GM19023 (cell line): ENCODE measurements around the gene INTS4.
"Not testable (repeated sequence)": the region's sequence is repeated elsewhere in the genome, so short reads cannot be mapped to it uniquely, and the experiment has no call there.

Experiments used
- ATAC-seq: cut with Tn5 transposase; IDR thresholded peaks from one replicate; pipeline ENCODE4 v1.9.1; 2021; ENCODE audit warnings: mild to moderate bottlenecking, moderate library complexity; ENCODE audit not compliant: unreplicated experiment

INTS4 gene

GRCh38 chr11:78025378-78025777 is 30.9 kb upstream of the INTS4 start:
- no peak for ATAC-seq

DNA sequence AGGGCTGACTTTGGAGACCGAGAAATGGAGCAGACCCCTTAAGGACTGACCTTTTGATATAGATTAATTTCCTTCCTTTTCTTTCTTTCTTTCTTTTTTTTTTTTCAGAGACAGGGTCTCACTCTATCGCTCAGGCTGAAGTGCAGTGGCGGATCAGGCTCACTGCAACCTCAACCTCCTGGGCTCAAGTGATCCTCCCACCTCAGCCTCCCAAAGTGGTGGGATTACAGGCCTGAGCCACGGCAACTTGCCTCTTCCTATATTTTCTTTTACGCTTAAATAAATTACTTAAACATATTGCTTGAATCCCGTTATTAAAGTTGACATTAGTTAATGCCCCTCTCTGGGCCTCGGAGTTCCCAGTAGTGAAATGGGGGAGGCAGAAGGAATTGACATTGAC is 29.0 kb upstream of the INTS4 start:
- ATAC-seq = no peak

- no peak for ATAC-seq
These were observed 28.2 kb upstream of the INTS4 start, which contains the start of gene KCTD14 for GRCh38 chr11:78022397-78023396. Gene KCTD14, minus strand, starts transcription at chr11:78023276. Its CDS starts 27 bp downstream, at chr11:78023249.

DNA sequence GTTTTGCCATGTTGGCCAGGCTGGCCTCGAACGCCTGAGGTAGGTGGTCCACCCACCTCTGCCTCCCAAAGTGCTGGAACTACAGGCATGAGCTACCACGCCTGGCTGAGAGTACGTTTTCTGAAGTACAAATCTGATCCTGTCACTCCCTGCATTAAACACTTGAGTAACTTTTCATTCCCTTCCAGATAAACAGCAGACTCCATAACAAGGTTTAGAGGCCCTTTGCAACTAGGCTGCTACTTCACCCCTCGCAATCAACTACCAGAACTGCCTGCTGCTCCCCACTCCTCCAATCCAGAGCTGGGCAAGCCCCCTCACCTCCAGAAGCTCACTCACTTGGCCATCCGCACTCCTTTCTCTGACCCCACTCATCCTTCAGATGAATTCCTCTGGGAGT is 27.1 kb upstream of the INTS4 start:
- no peak for ATAC-seq

DNA sequence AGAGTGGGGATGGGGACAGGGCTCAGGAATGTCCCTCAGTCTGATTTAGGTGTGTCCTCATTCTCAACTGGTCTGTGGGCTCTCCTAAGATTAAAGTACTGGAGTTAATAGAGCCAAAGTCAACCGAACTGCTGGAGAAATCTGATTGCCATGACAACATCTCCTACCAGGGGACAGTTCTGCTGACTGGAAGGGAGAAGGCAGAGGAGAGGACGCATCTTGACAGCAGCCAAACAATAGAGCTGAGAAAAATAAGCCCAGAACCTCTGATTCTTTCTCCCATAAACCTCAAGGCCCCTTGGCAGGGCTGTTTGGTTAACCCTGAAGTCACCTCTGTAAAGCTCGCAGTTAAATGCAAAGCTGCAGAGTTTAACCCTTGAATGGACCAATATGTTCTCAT is 25.8 kb upstream of the INTS4 start:
- no peak for ATAC-seq

- ATAC-seq = no peak
These were observed 25.3 kb upstream of the INTS4 start for GRCh38 chr11:78019808-78020207.

DNA sequence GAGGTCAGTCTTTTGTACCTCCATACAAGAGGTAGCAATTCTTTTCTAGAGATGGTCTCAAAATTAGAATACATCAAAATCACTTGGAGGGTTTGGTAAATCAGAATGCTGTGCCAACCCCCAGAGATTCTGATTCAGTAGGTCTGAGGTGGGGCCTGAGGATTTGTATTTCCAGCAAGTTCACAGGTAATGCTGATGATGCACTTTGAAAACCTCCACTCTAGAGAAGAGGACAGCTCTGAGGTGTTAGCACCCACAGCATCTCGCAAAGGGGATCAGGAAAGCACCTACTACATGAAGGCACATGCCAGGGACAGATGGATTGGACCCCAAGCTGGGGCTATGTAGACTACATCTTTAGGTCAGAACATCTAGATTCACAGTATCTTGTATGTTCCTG is 21.4 kb upstream of the INTS4 start:
- ATAC-seq = no peak

DNA sequence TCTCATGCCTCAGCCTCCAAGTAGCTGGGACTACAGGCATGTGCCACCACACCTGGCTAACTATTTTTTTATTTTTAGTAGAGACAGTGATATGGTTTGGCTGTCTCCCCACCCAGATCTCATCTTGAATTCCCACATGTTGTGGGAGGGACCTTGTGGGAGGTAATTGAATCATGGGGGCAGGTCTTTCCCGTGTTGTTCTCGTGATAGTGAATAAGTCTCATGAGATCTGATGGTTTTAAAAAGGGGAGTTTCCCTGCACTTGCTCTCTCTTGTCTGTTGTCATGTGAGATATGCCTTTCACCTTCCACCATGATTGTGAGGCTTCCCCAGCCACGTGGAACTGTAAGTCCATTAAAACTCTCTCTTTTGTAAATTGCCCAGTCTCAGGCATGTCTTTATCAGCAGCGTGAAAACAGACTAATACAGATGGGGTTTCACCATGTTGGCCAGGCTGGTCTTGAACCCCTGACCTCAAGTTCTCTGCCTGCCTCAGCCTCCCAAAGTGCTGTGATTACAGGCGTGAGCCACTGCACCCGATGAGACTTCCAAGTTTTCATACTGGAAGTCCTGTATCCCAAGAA is 20.6 kb upstream of the INTS4 start:
- not testable (repeated sequence) for ATAC-seq

DNA sequence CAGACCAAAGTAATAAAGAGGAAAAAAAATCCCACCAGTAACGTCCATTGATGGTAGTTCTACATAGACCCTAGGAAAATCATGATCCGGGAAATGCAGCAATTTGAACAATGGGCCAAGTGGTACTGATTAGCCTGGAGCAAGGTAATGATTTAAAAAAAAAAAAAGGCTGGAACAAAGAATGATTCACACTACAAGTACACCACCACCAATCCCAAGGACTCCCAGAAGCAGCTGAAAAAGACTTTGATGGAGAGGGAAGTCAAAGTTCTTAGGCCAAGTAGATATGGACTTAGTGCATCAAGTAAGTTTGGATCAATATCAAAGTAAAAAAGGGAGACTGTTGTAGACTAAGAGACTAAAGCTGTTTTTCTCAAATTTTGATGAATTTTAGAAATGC is 16.8 kb upstream of the INTS4 start:
- ATAC-seq = no peak

DNA sequence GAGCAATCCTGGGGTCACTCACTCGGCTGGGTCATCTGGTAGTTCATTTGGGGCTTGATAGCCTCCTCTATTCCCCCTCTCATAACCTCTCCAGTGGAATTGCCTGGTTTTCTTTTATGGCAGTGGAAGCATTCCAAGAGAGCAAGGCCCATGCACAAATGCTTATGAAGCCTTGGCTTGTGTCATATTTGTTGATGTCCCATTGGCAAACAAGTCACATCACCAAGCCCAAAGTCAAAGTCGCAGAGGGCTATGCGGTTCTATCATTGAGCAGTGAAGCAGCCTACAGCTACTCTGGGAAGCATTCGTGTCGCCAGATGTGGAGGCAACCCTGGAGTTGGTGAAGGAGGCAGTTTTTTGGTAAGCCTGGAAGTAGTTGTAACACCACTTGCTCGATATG is 16.3 kb upstream of the INTS4 start:
- no peak for ATAC-seq

DNA sequence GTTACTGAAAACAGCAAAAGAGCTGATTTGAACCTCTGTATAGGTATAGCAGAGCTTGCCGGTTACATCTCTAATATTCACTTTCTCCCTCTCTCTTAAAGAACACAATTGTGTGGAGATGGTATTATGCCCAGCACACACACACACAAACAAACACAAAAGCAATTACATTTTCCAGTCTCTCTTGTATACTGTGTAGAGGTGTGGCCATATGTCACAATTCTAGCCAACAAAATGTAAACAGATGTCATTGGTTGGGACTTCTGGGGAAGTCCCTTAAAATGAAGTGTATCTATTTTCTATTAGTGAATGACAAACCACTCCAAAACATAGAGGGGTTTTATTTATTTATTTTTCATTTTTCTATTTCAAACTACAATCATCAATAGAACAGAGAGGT is 15.8 kb upstream of the INTS4 start:
- ATAC-seq = no peak

DNA sequence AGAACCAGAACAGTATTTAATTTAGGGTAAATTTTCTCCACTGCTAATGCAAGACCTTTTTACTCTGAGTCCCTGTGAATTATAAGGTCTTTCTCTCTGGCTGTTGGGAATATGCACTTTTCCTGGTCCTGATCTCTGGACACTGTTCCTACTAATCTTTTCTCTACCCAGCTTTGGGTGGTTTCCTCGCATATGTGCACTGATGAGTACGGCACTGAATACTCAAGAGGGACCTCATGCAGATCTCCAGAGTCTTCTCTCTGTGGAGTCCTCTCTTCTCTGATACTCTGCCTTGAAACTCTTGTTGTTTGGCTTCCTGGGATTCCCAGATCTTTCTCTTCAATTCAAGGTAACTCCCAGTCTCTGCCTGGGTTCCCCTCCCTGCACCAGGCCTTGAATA is 14.6 kb upstream of the INTS4 start:
- no peak for ATAC-seq

GRCh38 chr11:78000193-78000592 is 5.7 kb upstream of the INTS4 start:
- peak; percentile 69 for ATAC-seq

DNA sequence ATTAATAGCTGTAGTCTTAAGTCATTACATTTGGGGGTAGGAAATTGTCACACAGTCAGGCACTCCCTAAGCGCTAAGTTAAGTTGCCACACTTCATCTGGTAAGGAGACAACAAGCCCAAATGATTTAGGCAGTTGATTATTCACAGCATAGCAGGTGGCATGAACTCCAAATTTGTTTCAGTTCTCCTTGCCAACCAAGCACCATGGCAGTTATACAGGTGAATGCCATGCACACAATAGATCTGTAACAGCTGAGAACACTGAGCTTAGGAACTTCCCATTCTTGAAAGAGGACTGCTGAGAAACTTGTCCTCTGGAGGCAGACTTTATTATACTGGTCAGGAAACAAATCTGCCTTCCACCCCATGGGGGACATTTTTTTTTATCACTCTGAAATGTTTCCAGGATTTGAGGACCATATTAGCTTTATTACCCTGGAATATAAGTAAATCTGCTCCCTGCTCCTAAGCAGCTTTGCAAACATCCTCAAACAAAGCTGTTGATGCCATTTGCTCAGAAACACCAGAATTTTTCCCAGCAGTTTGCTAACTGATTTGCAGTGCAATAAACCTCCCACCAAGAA is 5.1 kb upstream of the INTS4 start:
- ATAC-seq = no peak

DNA sequence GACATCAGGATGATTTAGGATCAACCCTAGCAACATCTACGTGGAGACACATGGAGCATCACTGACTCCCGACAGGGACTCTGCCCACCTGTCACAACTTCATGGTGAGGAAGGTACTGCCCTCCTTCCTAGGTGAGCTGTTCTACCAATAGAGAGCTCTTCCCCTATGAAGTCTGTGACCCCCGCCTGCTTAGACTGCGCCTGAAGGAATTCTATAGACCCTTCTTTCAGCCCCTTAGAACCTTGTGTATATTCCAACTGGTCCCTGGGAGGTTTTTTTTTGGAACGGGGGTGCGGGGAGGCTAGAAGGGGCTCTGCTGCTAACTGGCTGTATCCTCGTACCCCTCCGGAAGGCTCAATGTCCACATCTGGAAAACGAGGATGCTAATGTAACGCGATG is 566 bp downstream of the INTS4 start:
- ATAC-seq = no peak

DNA sequence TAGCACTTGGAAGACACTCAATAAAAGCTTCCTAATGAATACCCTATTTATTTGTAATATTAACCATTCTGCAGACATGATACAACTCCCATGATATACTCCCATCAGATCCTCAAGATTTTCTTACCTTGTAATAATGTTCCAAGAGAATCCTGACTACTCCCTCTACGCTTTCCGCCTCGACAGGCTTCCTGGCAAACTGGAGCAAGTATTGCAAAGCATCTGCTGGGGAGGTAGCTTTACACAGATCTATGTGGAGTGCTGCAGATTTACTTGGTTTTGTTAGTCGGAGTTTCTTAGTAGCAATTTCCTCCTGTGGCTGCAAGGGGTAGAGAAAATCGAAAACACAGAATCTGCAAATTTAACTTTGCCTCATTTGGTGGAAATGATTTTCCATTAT is 3.5 kb downstream of the INTS4 start:
- ATAC-seq = no peak

DNA sequence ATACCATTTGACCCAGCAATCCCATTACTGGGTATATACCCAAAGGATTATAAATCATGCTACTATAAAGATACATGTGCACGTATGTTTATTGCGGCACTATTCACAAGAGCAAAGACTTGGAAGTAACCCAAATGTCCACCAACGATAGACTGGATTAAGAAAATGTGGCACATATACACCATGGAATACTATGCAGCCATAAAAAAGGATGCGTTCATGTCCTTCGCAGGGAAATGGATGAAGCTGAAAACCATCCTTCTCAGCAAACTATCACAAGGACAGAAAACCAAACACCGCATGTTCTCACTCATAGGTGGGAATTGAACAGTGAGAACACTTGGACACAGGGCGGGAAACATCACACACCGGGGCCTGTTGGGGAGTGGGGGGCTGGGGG is 8.0 kb downstream of the INTS4 start:
- not testable (repeated sequence) for ATAC-seq

DNA sequence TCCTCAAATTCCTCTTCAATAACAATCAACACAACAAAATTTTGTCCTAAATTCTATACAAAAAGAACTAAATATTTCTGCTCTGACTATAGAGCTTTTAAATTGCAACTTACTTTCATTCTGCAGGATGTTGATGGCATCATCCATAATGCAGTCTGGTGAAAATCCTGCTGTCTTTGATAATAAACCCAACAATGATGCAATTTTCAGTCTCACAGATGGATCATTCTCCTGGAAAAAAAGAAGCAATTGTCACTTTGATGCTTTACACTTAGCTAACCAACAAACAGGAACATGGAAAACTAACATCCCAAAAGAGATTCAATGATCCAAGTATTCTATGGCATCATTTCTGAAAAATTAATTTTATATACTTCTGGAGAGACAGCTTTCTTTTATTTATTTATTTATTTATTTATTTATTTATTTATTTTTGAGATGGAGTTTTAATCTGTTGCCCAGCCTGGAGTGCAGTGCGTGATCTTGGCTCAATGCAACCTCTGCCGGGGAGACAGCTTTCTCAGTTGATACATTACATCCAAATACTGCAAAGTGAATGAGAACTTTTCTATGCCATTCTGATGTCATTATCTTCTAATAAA is 13.0 kb downstream of the INTS4 start:
- no peak for ATAC-seq

DNA sequence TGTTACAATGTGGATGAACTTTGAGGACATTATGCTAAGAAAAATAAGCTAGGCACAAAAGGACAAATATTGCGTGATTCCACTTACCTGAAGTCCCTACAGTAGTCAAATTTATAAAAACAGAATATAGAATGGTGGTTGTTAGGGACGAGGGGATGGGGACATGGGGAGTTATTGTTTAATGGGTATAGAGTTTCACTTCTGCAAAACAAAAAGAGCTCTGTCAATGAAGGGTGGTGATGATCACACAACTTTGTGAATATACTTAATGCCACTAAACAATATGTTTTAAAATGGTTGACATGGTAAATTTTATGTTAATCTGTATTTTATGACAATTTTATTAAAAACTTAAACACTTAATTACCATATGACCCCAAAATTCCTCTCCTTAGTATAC is 26.1 kb downstream of the INTS4 start:
- no peak for ATAC-seq

- ATAC-seq = no peak
These were observed 26.7 kb downstream of the INTS4 start for GRCh38 chr11:77967753-77968152.

DNA sequence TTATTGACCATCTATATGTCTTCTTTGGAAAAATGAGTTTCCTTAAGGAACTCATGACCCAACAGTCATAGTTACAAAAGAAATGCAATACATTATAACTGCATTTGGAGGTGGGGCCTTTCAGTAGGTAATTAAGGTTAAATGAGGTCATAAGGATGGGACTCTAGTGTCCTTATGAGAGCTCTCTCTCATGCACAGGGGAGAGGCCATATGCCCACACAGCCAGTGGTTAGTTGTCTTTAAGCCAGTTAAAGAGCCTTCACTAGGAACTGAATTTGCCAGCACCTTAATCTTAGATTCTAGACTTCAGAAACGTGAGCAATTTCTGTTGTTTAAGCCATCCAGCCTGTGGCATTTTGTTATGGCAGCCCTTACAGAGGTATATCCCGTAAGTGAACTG is 27.3 kb downstream of the INTS4 start:
- no peak for ATAC-seq

GRCh38 chr11:77966338-77966737 is 28.1 kb downstream of the INTS4 start:
- no peak for ATAC-seq
